OCI-LY1 (cell line): ENCODE measurements around the gene NCEH1.

ENCODE experiments used
- H2AFZ ChIP-seq: fragments of 200-600 bp; sonication (generic), shearing (Covaris generic); 2 replicates; pipeline ENCODE4 v1.6.0; 2014; ENCODE audit warnings: antibody characterized with exemption, mild to moderate bottlenecking, low read length
- H3F3A ChIP-seq: fragments of 200-600 bp; sonication (generic), shearing (Covaris generic); 2 replicates; pipeline ENCODE4 v1.6.0; 2014; ENCODE audit warnings: mild to moderate bottlenecking, antibody characterized with exemption, low read length, moderate library complexity; ENCODE audit not compliant: insufficient read depth
- H3K27ac ChIP-seq: fragments of 200-600 bp; sonication (generic); 2 replicates; pipeline ENCODE4 v1.5.1; 2014; ENCODE audit warnings: low read length, mixed run types, mild to moderate bottlenecking, low read depth; ENCODE audit not compliant: poor library complexity, severe bottlenecking
- H3K27me3 ChIP-seq: fragments of 200-600 bp; sonication (generic); 2 replicates; pipeline ENCODE4 v1.6.0; 2014; ENCODE audit warnings: antibody characterized with exemption, mild to moderate bottlenecking, low read length, moderate library complexity; ENCODE audit not compliant: insufficient read depth
- H3K36me3 ChIP-seq: fragments of 200-600 bp; sonication (generic); 2 replicates; pipeline ENCODE4 v1.6.1; 2014; ENCODE audit warnings: mild to moderate bottlenecking, antibody characterized with exemption, low read length, moderate library complexity, mixed read lengths; ENCODE audit not compliant: insufficient read depth
- H3K4me1 ChIP-seq: fragments of 200-600 bp; sonication (generic); 2 replicates; pipeline ENCODE4 v1.5.1; 2014; ENCODE audit warnings: mild to moderate bottlenecking, low read length, moderate library complexity; ENCODE audit not compliant: insufficient read depth, severe bottlenecking
- H3K4me2 ChIP-seq: fragments of 200-600 bp; sonication (generic), shearing (Covaris generic); 2 replicates; pipeline ENCODE4 v1.6.1; 2014; ENCODE audit warnings: low read length
- H3K4me3 ChIP-seq: fragments of 200-600 bp; sonication (generic); 2 replicates; pipeline ENCODE4 v1.5.1; 2014; ENCODE audit warnings: low read length, low read depth, mild to moderate bottlenecking, mixed read lengths; ENCODE audit not compliant: poor library complexity, severe bottlenecking
- H3K79me2 ChIP-seq: fragments of 200-600 bp; shearing (Covaris generic); 2 replicates; pipeline ENCODE4 v1.6.1; 2016; ENCODE audit warnings: mixed run types, low read length, mixed read lengths; ENCODE audit not compliant: insufficient read depth
- H3K9ac ChIP-seq: fragments of 200-600 bp; sonication (generic), shearing (Covaris generic); 2 replicates; pipeline ENCODE4 v1.6.1; 2014; ENCODE audit warnings: mild to moderate bottlenecking, low read length, mixed read lengths
- H3K9me2 ChIP-seq: fragments of 200-600 bp; sonication (generic), shearing (Covaris generic); 2 replicates; pipeline ENCODE4 v1.6.1; 2014; ENCODE audit warnings: low read depth, mild to moderate bottlenecking, low read length, mixed read lengths
- H3K9me3 ChIP-seq: fragments of 200-600 bp; shearing (Covaris generic); 2 replicates; pipeline ENCODE4 v1.6.1; 2014; ENCODE audit warnings: low read length, mixed read lengths
- H4K20me1 ChIP-seq: fragments of 200-600 bp; sonication (generic), shearing (Covaris generic); 2 replicates; pipeline ENCODE4 v1.6.0; 2016; ENCODE audit warnings: mild to moderate bottlenecking, low read length; ENCODE audit not compliant: insufficient read depth
- EZH2 ChIP-seq: fragments of 200-600 bp; sonication (generic), shearing (Covaris generic); IDR thresholded peaks from 2 replicates; pipeline ENCODE4 v1.8.0; 2017; ENCODE audit warnings: borderline replicate concordance, mixed run types, mild to moderate bottlenecking, antibody characterized with exemption, low read length, moderate library complexity, mixed read lengths
- TF ChIP-seq, protein P1 (sequence below): fragments of 200-600 bp; sonication (generic), shearing (Covaris generic); IDR thresholded peaks from 2 replicates; pipeline ENCODE4 v1.5.1; 2017; ENCODE audit warnings: mild to moderate bottlenecking, antibody characterized with exemption, low read length, moderate library complexity, mixed read lengths

NCEH1 gene

DNA sequence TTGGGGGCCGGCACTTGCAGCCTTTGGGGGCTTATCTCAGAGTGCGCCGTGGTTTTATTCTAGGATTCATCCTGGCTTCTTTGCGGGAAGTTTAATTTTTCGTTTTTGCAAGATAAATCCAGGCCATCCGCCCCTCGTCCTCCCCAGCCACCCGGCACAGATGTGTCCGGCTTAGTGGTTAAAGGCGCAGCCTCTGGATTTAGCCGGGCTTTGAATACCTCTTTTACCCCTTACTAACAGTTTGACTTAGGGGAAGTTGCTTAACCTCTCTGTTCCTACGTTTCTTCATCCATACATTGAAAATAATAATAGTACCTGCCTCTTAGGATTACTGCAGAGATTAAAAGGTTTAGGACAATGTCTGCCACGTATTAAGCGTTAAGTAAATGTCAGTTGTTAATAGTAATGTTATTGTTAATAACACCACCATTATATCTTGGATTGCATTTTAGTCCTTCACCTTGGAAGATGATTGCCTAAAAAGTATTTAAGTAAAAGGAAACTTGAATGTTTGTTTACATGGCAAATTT, 40.4 kb upstream of the NCEH1 start:
- H3K9ac ChIP-seq, result peak overlapping the region; percentile 91
- H3K4me1 ChIP-seq, result peaks cover 19% of the 10 kb centered on the region
- no peaks in the 10 kb centered on the region for H3K9me3 ChIP-seq
- no peaks in the 10 kb centered on the region for H3F3A ChIP-seq
- H3K27me3 ChIP-seq, result no peaks in the 10 kb centered on the region
- H3K27ac ChIP-seq, result peak overlapping the region; percentile 77
- peak overlapping the region; percentile 85 for H3K4me3 ChIP-seq
- H3K9me2 ChIP-seq, result no peaks in the 10 kb centered on the region
- H2AFZ ChIP-seq, result peak overlapping the region; percentile 13; the same call in 1 of the 2 replicates
- TF ChIP-seq, protein P1, sequence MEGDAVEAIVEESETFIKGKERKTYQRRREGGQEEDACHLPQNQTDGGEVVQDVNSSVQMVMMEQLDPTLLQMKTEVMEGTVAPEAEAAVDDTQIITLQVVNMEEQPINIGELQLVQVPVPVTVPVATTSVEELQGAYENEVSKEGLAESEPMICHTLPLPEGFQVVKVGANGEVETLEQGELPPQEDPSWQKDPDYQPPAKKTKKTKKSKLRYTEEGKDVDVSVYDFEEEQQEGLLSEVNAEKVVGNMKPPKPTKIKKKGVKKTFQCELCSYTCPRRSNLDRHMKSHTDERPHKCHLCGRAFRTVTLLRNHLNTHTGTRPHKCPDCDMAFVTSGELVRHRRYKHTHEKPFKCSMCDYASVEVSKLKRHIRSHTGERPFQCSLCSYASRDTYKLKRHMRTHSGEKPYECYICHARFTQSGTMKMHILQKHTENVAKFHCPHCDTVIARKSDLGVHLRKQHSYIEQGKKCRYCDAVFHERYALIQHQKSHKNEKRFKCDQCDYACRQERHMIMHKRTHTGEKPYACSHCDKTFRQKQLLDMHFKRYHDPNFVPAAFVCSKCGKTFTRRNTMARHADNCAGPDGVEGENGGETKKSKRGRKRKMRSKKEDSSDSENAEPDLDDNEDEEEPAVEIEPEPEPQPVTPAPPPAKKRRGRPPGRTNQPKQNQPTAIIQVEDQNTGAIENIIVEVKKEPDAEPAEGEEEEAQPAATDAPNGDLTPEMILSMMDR, result no peak
- TF ChIP-seq EZH2, result no peak
- peaks cover 40% of the 10 kb centered on the region for H3K36me3 ChIP-seq
- H3K4me2 ChIP-seq, result peak overlapping the region; percentile 83
- no peaks in the 10 kb centered on the region for H4K20me1 ChIP-seq
- peaks cover 49% of the 10 kb centered on the region for H3K79me2 ChIP-seq

- Histone ChIP-seq H3K27ac (peak within 1 kb of the TSS; percentile 77), H3K36me3 (peaks cover 33% of the 10 kb centered on the region), H4K20me1 (no peaks in the 10 kb centered on the region), H3K9me2 (no peaks in the 10 kb centered on the region), H3F3A (no peaks in the 10 kb centered on the region), H3K79me2 (peaks cover 48% of the 10 kb centered on the region), H2AFZ (peak within 1 kb of the TSS; percentile 63), H3K4me2 (peak within 1 kb of the TSS; percentile 83), H3K9ac (peak within 1 kb of the TSS; percentile 91), H3K4me3 (peak within 1 kb of the TSS; percentile 85), H3K27me3 (no peaks in the 10 kb centered on the region), H3K4me1 (peaks cover 19% of the 10 kb centered on the region), H3K9me3 (no peaks in the 10 kb centered on the region)
- TF ChIP-seq EZH2, result no peak
- TF ChIP-seq, protein P1, result peak; percentile 76
Measured at GRCh38 chr3:172750368-172751174, 39.7 kb upstream of the NCEH1 start, which contains the start of gene ECT2. Gene ECT2, plus strand, starts transcription at chr3:172750726. Its CDS starts 3,805 bp downstream, at chr3:172754531.

DNA sequence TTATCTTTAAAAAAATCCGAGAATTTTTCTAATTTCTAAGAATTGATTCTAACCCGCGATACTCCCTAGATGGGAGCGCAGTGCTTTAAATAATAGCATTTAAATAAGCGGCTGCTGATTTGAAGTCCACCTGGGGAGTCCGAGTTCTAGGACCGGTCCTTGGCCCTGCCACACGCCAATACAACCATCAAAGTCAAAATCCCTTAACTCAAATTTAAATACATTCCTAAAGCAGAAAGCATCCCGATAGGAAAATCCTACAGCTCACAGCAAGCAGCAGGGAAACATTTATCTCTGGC, 39.2 kb upstream of the NCEH1 start:
- H3K9me3 ChIP-seq, result no peaks in the 10 kb centered on the region
- peak overlapping the region; percentile 68 for H3K4me2 ChIP-seq
- H4K20me1 ChIP-seq, result no peaks in the 10 kb centered on the region
- peaks cover 28% of the 10 kb centered on the region for H3K36me3 ChIP-seq
- peaks cover 42% of the 10 kb centered on the region for H3K79me2 ChIP-seq
- no peak for TF ChIP-seq EZH2
- TF ChIP-seq, protein P1, result no peak
- H3K27ac ChIP-seq, result no peak overlapping the region
- peak overlapping the region; percentile 63 for H2AFZ ChIP-seq
- no peaks in the 10 kb centered on the region for H3F3A ChIP-seq
- peaks cover 19% of the 10 kb centered on the region for H3K4me1 ChIP-seq
- no peaks in the 10 kb centered on the region for H3K9me2 ChIP-seq
- peak overlapping the region; percentile 85 for H3K4me3 ChIP-seq
- H3K27me3 ChIP-seq, result no peaks in the 10 kb centered on the region
- H3K9ac ChIP-seq, result peak overlapping the region; percentile 47
